ENCODE measurements around the gene ZNRF1.

DNA sequence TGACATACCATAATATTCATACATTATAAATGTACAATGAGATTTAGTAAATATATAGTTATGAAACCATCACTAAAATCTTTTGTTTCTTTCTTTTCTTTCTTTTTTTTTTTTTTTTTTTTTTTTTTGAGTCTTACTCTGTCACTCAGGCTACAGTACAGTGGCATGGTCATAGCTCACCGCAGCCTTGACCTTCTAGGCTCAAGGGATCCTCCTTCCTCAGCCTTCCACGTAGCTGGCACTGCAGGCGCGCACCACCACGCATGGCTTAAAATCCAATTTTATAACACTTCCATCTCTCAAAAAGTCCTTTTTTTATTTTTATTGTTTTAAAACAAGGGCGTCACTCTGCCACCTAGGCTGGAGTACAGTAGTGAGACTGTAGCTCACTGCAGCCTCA is 41.1 kb downstream of the ZNRF1 start:
- TF ChIP-seq, protein P1, sequence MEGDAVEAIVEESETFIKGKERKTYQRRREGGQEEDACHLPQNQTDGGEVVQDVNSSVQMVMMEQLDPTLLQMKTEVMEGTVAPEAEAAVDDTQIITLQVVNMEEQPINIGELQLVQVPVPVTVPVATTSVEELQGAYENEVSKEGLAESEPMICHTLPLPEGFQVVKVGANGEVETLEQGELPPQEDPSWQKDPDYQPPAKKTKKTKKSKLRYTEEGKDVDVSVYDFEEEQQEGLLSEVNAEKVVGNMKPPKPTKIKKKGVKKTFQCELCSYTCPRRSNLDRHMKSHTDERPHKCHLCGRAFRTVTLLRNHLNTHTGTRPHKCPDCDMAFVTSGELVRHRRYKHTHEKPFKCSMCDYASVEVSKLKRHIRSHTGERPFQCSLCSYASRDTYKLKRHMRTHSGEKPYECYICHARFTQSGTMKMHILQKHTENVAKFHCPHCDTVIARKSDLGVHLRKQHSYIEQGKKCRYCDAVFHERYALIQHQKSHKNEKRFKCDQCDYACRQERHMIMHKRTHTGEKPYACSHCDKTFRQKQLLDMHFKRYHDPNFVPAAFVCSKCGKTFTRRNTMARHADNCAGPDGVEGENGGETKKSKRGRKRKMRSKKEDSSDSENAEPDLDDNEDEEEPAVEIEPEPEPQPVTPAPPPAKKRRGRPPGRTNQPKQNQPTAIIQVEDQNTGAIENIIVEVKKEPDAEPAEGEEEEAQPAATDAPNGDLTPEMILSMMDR (IDR thresholded peaks at IDR 0.05) = no peak
- TF ChIP-seq POLR2AphosphoS5 (IDR thresholded peaks at IDR 0.05) = no peak
